Activated gamma-delta T cell (primary cell): Measurements from ENCODE around the gene PDIA2.

Experiments
- DNase-seq: peaks from one replicate; lab custom pipeline; 2025; lab: John Stamatoyannopoulos, UW

The PDIA2 gene

GRCh38 chr16:301235-301634, 18.3 kb downstream of the PDIA2 start:
- no peak for DNase-seq

- DNase-seq: no peak
Observed at GRCh38 chr16:301950-302349, 19.0 kb downstream of the PDIA2 start.

- DNase-seq: no peak
Observed at GRCh38 chr16:303760-304505, 21.0 kb downstream of the PDIA2 start.

GRCh38 chr16:305916-306626, 23.1 kb downstream of the PDIA2 start:
- DNase-seq: no peak

GRCh38 chr16:306911-307370, 24.0 kb downstream of the PDIA2 start:
- no peak for DNase-seq

- no peak for DNase-seq
Observed at GRCh38 chr16:307691-308312, 24.8 kb downstream of the PDIA2 start.

GRCh38 chr16:309476-309875, 26.5 kb downstream of the PDIA2 start:
- no peak for DNase-seq

- no peak for DNase-seq
Observed at GRCh38 chr16:311725-312124, 28.8 kb downstream of the PDIA2 start.

- no peak for DNase-seq
Observed at GRCh38 chr16:314351-314750, 31.4 kb downstream of the PDIA2 start.

- DNase-seq: no peak
Observed at GRCh38 chr16:314795-315299, 31.9 kb downstream of the PDIA2 start.

- no peak for DNase-seq
Observed at GRCh38 chr16:316741-317464, 33.9 kb downstream of the PDIA2 start.

GRCh38 chr16:317583-317982, 34.6 kb downstream of the PDIA2 start:
- DNase-seq: no peak

GRCh38 chr16:318628-319027, 35.7 kb downstream of the PDIA2 start:
- no peak for DNase-seq

GRCh38 chr16:320206-320605, 37.2 kb downstream of the PDIA2 start:
- DNase-seq: no peak

- DNase-seq: no peak
Observed at GRCh38 chr16:321532-321931, 38.6 kb downstream of the PDIA2 start.

- DNase-seq: no peak
Observed at GRCh38 chr16:322476-323143, 39.6 kb downstream of the PDIA2 start.

GRCh38 chr16:324201-324450, 41.2 kb downstream of the PDIA2 start:
- no peak for DNase-seq

- peak; percentile 82 for DNase-seq
Observed at GRCh38 chr16:324451-325334, 41.7 kb downstream of the PDIA2 start.

GRCh38 chr16:325375-326145, 42.6 kb downstream of the PDIA2 start:
- no peak for DNase-seq

- DNase-seq: no peak
Observed at GRCh38 chr16:330741-331140, 47.8 kb downstream of the PDIA2 start.
